HEK293T (cell line): Measurements from ENCODE around the gene FSD1L.

Experiments
- BHLHE40 ChIP-seq: fragments of 450-650 bp; IDR thresholded peaks from 2 replicates; pipeline ENCODE4 v1.6.1; 2016; ENCODE audit warnings: mild to moderate bottlenecking, moderate library complexity, borderline replicate concordance
- CTBP1 ChIP-seq: fragments of 450-650 bp; IDR thresholded peaks from 2 replicates; pipeline ENCODE4 v1.6.1; 2016; ENCODE audit warnings: borderline replicate concordance
- ELF4 ChIP-seq: fragments of 450-650 bp; IDR thresholded peaks from 2 replicates; pipeline ENCODE4 v1.6.1; 2017; ENCODE audit warnings: antibody characterized with exemption
- FOXM1 ChIP-seq: fragments of 450-650 bp; IDR thresholded peaks from 2 replicates; pipeline ENCODE4 v1.6.1; 2017; ENCODE audit warnings: mild to moderate bottlenecking, borderline replicate concordance
- HDGF ChIP-seq: fragments of 450-650 bp; IDR thresholded peaks from 2 replicates; pipeline ENCODE4 v1.6.1; 2017; ENCODE audit warnings: antibody characterized with exemption, borderline replicate concordance
- L3MBTL2 ChIP-seq: fragments of 450-650 bp; conservative IDR thresholded peaks from 2 replicates; pipeline ENCODE4 v1.6.1; 2016; ENCODE audit warnings: mild to moderate bottlenecking
- LEF1 ChIP-seq: fragments of 450-650 bp; IDR thresholded peaks from 2 replicates; pipeline ENCODE4 v1.6.1; 2017; ENCODE audit warnings: mild to moderate bottlenecking, borderline replicate concordance
- NFRKB ChIP-seq: fragments of 450-650 bp; IDR thresholded peaks from 2 replicates; pipeline ENCODE4 v1.6.1; 2016; ENCODE audit warnings: mild to moderate bottlenecking, moderate library complexity
- SP1 ChIP-seq: fragments of 450-650 bp; IDR thresholded peaks from 2 replicates; pipeline ENCODE4 v1.6.1; 2017
- SUZ12 ChIP-seq: fragments of 450-650 bp; IDR thresholded peaks from 2 replicates; pipeline ENCODE4 v1.6.1; 2016; ENCODE audit warnings: mild to moderate bottlenecking
- ZNF384 ChIP-seq: fragments of 450-650 bp; IDR thresholded peaks from 2 replicates; pipeline ENCODE4 v1.6.1; 2016

DNA sequence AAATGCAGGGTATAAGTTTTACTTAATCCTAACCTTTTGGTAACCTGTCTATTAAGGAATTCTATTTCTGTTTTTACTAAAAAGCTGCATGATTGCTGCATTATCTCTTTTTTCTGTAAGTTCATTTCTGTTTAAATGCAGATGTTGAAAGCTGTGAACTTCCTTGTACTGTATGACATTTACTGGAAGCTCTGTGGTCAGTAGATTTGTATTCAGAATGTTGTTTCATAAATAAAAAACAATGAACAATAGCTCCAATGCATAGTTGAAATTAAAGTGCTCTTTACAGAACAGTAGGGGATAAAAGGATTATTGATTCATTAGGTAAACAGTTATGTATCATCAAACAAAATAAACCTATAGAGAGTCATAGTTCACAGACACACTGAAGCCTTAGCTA, 63.6 kb downstream of the FSD1L start:
- TF ChIP-seq BHLHE40 (no peak), ELF4 (no peak), SP1 (no peak), HDGF (no peak), ZNF384 (no peak), FOXM1 (no peak), NFRKB (no peak), LEF1 (no peak), SUZ12 (no peak), L3MBTL2 (no peak), CTBP1 (no peak)
